Stimulated activated CD8-positive, alpha-beta memory T cell treated with anti-CD3 and anti-CD28 coated beads, Interleukin-4, amount 100 ng/mL, for 24 hours (primary cell): ENCODE results near the gene HSPA12B.

ENCODE experiments used
- DNase-seq: peaks from one replicate; pipeline ENCODE4 v3.0.0-alpha.2; 2020; ENCODE audit warnings: low read depth

The HSPA12B gene

DNA sequence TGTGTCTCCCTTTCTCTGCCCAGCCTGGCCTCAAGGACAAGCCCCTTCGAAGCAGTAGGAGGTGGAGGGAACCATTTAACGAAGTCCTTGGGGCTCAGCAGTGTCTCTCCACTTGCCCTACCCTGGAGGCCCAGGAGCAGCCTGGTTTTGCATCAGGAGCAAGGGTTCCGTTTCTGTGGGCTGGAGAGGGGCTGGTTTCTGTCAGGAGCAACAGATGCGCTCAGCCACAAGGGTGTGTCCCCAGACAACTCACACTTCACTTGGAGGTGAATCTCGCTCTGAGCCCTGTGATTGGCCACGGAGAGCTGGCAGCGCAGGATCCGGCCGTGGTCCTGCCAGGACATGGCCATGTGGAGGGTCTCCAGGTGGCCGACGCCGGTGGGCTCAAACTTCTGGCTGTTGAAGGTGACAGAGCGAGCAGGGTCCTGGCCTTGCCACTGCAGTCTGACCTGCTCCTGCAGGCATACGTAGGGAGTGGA lies 27.0 kb upstream of the HSPA12B start:
- DNase-seq, result no peak

DNA sequence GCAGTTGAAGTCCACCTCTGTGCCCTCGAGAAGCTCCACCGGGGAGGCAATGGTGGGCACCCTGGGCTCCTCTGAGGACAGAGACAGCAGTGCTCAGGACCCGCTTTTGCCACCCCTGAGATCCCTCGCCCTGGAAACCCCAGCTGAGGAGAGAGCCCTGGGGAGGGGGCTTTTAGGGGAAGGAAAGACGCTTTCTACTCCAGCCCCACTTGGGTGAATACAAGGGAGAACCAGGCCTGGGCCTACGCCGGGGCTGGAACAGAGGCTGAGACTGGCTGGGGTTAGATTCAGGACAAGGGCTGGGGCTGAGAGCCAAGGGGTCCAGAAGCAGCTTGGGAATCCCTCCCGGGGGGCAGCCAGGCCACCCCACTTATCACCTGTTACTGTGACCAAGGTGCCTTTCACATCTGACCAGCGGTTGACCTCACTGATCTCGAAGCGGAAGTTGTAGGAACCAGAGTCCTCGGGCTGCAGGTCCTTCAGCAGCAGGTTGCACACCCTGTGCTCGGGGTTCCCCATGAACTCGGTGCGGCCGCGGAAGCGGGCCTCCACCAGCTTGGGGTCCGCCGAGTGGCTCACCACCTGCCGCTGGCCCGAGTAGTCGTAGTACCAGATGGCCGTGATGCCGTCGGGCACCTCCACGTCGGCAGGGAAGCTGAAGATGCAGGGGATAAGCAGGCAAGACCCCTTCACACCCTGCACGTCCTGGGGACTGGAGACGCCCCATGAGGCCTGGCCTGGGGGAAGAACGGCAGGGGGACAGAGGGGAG lies 26.3 kb upstream of the HSPA12B start:
- no peak for DNase-seq

DNA sequence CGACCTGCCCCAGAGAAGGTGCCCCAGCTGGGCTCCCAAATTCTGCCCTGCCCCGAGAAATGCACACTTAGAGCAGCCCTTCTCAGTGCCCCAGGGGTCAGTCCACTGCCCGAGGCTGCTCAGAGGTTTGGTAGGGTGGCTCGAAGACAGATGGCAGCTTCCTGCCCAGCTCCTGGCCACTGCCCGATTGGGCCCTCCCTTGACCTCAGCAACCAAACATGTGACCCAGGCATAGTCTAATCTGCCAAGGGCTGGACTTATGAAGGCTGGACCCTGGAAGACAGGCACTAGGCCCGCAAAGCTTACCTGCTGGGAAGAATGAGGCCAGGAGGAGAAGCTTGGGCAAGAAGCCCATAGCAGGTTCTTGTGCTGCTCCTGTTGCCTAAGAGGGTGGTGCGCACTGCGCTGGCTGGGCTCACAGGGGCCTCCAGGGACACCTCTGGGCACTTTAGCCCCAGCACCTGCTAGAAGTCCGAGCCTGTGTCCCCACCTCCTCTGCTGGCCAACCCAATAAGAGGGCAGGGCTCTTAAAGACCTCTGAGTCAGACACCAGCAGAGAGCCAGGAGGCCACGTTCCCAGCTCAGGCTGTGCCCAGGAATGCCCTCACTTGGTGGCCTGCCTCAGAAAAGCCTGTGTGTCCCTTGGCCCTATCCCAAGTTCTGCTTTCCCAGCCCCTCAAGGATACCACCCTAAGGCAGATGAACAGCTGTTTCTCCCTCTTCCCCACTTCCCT lies 25.5 kb upstream of the HSPA12B start:
- no peak for DNase-seq

DNA sequence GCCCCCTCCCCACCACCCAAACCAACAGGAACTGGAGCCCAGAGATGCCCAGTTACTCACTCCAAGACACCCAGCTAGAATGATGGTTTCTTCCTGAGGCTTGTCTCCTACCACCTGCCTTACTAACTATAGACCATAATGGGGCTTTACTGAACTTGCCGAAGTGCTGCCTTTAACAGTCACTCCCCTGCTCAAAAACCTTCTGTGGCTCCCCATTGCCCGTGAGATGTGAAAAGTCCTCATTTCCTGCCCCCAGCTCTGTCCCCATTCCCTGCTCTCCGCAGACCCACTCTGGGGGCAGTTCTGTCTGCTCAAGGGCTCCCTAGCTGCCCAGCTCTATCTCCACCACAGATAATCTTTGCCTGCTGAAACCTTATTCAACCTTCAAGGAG lies 25.0 kb upstream of the HSPA12B start:
- DNase-seq, result no peak

DNA sequence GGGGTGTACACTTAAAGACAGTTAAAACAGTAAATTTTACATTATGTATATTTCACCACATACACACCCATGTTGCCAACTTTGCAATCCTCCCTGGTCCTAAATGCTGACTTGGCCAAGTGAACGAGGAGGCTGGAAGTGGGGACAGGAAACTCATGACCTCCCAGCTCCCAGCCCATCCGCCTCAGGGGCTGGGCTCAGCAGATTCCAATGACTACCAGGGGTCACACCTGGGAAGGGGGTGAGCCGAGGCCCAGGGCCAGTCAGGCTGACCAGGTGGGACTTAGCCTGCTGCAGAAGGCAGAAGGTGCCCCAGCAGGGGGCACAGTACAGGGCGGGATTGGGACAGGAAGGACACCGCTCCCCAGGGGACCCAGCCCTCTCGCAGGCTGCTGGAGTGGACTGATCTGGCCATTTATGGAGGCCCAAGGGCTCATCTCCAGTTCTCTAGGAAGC lies 22.4 kb upstream of the HSPA12B start:
- DNase-seq, result no peak

DNA sequence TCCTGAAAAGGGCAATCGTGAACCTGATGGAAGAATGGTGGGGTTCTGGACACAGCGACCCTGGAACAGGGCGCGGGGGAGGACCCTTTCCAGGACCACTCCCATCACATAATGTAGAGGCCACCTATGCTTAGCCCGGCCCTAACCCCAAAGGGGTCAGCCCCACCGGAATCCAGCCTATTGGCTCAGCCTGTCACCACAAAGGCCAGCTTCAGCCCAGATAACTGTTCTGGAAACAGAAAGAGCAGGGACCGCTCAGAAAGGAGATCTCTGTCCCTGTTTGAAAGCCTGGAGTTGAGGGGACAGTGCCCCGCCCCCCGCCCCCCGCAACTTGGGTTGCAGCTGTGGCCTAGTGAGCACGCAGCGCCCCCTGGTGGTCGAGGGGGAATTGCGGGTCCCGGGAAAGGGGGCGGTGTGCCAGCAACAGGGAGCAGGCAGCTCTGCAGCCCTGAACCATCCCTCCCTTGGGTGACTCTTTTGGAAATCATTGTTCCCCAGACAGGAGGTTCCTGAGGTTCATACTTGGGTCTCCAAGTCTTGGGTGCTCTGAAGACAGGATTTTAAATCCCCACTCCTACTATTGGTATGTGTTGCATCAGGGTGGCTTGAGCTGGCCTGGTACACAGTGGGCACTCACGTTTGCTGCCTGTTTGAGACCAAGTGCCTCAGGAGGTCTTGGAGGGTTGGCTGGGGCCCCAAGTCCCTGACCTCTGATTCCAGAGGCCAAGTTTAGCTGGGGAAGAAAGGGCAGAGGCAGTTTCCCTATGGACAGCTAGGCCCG lies 21.6 kb upstream of the HSPA12B start:
- DNase-seq, result peak; percentile 73

DNA sequence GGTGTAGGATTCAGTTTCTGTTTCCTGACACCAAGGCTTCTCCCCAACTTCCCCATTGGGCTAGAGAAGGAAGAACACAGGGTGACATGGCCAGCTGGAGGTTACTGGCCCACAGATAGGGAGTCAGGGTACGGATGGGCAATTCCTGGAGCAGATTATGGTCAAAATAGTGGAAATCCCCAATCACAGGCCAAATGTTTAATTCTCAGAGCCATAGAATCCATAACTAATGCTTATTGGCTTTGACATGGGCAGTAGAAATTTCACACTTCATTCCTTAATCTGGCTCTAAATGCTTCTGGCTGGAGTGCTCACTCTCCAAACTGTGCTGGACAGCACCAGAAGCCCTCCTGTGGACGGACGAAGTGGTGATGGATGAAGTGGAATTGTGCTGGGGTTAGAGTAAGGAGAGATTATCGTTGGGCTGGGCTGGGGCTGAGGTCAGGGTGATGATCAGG lies 21.0 kb upstream of the HSPA12B start:
- DNase-seq, result no peak

DNA sequence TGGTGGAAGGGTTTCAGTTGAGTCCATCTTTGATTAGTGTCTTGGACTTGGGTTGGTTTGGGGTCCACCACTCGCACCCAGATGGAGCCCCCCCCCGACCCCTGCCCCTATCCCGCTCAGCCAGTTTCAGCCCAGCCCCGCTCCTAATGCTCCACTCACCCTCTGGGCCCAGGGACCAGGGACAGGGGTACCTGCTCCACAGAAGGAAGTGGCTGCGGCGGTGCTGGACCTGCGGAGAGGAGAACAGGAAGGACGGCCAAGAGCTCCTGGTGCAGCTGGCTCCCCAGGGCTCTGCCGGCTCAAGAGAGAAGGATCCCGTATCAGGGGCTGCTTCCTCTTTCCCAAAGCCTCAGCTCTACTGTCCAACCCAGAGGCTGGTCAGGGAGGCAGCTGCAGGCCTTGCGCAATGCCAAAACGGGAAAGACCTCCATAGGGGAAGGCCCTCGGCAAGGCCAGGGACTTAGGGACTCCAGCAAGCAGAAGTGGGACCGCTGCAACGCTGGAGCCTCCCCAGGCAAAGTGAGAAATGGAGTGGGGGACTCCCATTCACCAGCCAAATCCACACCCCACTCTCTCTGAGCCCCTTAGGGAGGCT lies 20.1 kb upstream of the HSPA12B start, which contains the start of gene SIGLEC1:
TSS of gene SIGLEC1 (minus strand) at position 322 of the 595 bp plus-strand sequence. CDS start 5,472 bp downstream, outside the sequence.
- no peak for DNase-seq

DNA sequence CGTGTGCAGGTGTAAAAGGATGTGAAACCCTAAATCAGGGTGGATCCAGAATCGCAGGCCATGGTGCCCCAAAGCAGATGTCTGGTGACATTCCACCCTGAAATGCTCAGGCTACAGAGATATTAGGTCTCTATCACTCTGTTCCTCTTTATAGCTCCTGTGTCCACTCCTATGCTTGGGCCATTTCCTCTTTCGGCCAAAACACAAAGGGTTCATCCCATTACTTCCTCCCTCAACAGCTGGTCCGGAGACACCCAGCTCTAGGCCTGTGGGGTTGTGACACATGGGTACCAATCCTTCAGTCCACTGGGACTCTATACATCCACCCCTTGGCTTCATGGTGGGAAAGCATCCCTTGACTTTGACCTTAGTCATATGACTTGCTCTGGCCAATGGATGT lies 18.4 kb upstream of the HSPA12B start:
- DNase-seq, result no peak

DNA sequence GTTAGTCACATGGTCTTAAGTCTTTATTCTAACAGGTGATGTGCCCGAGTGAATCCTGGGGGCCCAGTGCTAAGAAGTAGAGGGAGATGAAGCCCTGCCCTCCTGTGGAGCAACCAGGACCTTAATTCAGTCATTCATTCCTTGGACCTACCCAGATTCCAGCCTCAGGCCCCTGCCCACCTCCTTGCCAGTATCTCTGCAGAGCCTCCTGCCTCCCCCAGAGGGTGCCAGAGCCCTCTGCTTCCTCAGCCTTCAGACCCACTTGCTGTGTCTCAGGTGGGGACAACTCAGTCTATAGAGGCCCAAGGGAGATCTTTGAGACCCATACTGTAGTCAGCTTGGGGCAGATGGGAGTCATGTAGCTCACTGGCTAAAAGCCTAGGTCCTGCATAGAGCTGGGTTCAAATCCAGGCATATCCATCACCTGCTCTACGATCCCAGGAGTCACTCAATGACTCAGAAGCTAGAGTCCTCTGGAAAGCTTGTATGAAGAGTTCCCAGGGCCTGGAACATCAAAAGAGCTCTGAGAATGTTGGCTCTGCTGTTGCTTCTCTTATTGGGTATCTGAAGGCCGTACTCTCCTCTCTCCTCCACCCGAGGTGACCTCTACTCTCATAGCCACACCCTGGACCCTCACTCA lies 16.2 kb upstream of the HSPA12B start:
- peak; percentile 14 for DNase-seq

DNA sequence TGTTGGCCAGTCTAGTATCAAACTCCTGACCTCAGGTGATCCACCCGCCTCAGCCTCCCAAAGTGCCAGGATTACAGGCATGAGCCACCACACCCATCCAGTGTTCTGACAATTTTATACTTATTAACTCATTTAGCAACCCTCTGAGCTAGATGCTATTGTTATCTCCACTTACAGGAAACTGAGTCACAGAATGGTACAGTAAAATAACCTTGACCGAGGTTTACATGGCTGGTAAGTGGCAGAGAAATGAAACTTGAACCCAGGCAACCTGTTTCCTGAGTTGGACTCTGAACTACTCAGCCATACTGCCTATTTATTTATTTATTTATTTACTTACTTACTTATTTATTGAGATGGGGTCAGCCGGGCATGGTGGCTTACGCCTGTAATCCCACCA lies 13.4 kb upstream of the HSPA12B start:
- DNase-seq, result no peak

DNA sequence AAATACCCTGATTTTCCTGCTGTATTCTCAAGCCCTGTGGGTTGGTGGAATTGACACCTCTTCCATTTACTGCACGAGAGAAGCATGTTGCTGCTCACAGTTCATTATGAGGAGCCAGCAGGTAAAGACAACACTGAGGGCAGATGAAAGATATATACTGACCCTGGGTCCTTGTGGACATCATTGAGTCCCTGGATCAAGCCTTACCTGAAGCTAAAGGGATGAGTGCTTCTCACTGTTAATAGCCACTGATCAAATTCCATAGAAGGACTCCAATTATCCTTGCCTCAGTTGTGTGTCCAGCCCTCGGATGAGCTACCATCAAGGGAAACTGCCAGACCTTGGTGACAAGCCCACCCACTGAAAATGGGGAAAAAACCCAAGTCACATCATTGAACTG lies 12.4 kb upstream of the HSPA12B start:
- no peak for DNase-seq

DNA sequence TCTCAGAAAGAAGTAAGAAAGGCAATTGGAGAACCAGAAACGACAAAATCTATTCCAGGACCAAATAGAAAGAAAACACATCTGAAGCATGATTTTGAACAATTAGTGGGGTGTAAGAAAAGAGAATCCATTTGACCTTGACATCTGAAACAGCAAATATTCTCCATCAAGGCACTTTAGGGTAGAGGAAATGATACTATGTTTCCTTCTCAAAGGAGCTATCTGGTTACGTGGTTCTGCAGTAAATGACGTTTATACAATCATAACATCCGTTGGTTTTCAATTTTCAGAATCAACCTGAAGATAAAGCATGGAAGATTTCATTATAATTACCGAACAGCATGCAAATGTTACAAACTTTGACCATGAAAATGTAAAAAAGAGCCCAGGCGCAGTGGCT lies 11.9 kb upstream of the HSPA12B start:
- DNase-seq, result no peak

DNA sequence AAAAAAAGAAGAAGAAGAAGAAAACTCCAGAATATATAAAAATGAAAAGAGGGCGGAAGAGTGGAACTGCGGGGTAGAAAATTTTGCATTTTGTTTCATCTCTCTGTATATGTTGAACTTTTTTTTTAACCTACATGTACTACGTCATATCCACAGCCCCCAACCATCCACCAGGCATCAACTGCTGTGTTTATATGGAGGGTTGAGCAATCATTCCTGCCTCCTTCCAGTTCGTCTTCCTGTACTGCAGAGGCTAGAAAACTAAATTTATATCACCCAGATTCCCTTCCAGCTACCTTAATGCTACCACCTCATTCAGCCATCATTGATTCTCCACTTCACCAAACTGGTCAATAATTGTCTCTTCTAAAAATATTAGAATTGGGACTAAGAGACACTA lies 10.6 kb upstream of the HSPA12B start:
- DNase-seq, result no peak

DNA sequence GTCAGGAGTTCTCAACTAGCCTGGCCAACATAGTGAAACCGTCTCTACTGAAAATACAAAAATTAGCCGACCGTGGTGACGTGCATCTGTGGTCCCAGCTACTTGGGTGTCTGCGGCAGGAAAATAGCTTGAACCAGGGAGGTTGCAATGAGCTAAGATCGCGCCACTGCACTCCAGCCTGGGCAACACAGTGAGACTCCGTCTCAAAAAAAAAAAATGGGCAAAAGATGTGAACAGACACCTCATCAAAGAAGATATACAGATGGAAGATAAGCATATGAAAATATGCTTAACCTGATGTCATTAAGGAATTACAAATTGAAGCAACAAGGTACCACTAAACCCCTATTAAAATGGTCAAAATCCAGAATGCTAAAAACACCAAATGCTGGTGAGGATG lies 9.2 kb upstream of the HSPA12B start:
- DNase-seq, result no peak

DNA sequence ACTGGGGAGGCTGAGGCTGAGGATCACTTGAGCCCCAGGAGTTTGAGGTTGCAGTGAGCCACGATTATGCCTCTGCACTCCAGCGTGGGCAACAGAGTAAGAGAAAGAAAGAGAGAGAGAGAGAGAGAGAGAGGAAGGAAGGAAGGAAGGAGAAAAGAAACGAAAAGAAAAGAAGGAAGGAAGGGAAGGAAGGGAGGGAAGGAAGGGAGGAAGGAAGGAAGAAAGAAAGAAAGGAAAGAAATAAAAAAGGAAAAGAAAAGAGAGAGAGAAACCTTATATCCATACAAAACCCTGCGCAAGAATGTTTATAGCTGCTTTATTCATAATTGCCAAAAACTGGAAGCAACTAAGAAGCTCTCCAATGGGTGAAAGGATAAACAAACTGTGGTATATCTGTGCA lies 8.1 kb upstream of the HSPA12B start:
- DNase-seq, result no peak

DNA sequence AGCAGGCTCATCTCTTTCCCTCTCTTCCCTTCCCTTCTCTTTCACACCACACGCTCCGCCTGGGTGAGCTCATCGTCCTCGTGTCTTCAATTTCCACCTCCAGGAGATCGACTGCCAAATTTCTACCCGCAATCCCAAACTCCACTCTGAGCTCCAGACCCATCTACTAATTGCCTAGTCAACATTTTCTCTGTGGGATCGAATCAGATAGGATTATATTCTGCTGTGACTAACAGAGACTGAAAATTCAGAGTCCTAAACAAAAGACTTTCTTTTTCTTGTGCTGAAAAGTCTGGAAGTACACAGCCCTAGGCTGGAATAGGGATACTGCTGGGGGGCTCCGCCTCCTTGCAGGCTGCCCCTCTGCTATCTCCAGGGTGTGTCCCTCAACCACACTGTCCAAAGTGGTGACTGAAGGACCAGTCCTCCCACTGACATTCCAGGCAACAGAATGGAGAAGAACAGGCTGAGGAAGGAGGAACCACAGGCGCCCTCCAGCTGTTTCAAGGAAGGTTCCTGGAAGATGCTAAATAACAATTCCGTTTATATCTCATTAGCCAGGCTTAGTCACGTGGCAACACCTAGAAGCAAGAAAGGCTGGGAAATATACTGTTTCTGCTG lies 5.0 kb upstream of the HSPA12B start:
- DNase-seq, result no peak

DNA sequence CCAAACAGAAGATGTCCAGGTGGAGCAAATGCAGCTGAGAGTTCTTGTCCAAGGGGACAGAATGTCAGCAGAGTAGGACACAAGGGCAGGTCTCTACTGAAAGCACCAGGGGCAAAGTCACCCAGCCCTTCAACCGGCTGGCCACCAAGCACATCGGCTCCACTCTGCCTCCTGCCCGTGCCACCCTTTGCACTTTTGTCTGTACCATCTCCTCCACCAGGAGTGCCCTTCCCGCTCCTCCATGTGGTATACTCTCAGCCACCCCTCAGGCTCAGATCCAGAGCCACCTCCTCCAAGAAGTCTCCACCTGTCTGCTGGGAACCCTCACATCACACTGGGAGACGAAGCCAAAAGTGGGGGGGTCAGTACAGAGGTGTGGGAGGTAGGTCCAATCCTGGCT lies 4.1 kb upstream of the HSPA12B start:
- no peak for DNase-seq

DNA sequence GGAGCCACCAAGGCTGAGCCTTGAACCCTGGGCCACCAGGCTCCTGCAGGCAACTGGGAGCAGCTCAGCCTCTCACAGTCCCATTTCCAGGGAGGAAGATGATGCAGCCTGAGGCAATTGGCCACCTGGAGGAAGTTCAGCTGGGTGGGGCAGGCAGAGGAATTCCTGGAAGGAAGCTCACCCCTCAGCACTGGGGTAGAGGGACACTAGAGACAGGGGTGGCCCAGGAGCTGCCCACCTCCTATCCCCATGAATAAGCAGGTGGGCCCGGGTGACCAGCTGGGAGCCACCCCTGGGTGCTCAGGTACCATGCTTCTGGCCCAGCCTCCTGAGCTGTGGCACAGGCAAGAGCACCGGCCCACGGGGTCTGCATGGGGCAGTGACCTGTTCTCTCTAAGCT lies 3.6 kb upstream of the HSPA12B start:
- DNase-seq, result no peak

DNA sequence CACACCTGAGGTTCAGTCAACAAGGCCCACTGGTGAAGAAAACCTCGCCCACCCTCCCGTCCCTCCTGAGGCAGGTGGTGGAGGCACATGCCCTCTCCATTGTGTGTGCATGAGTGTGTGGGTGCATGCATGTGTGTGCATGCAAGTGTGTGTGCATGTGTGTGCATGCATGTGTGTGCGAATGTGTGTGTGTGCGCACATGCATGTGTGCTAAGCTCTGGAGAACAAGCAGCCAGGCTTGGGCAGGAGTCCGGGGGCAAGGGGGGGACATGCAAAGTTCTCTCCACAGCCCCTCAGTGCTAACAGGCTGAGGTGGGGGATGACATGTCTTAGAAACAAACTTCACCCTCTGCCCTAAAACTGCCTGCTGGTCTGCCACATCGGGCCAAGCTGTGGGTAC lies 3.1 kb upstream of the HSPA12B start:
- no peak for DNase-seq
